ENCODE measurements around the gene LIMD2. TPM values are rescaled to one million over a fixed set of nuclear protein-coding genes. Genes with fewer than 3 reads are reported as not detected.
A peak's percentile ranks its signal among the peaks of the same experiment; 100 is the strongest.

Gene LIMD2
- total RNA-seq = 1 to 10 TPM; 1.6 to 8.5 (median 4.7) TPM

DNA sequence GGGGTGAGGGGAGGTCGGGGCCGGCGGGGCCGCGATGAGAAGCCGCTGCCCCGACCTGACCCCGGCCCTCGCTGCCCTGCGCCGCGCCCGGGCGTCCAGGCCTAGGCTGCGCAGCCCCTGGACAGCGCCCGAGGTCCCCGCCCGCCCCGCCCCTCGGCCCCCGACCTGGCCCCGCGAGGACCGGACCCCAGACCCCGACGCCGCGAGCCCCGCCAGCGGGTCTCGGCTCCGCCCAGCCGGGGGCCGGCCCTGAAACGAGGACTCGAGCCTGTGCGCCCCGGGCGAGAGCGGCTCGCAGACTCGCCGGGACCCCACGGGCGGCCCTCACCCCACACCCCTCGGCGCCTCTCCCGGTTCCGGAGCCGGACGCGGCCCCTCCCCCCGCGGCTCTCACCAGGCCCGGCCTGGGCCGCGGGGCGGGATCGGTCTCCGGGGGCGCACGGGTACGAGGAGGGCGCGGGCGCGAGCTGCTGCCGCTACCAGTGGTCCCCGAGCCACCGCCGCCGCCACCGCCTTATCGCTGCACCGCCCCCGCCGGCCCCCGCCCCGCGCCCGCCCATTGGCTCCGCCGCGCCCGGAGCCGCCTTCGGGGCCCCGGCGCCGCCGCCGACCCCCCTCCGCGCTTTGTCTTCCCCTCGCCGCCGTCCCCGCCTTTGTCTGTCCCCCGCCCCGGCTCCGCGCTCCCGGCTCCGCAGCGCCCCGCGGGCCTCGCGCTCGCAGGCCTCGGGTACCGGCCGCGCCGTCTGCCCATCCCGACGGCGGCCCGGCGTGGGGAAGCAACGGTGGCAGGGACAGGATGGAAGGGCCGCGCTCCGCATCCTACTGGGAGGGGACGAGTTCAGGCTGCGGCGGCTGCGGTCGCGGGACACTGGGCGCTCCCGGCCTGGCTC lies at the start of gene LIMD2:
LIMD2 (minus strand) TSS at position 488 of the 890 bp plus-strand sequence. CDS start 827 bp downstream, outside the sequence.
- WGBS, 2 donors = no CpG with 5 or more reads among the region's 133 CpGs
- TF ChIP-seq POLR2A (IDR thresholded peaks at IDR 0.05) = peak in 2 of 4 donors; percentile 36 to 52
- TF ChIP-seq, protein P1, sequence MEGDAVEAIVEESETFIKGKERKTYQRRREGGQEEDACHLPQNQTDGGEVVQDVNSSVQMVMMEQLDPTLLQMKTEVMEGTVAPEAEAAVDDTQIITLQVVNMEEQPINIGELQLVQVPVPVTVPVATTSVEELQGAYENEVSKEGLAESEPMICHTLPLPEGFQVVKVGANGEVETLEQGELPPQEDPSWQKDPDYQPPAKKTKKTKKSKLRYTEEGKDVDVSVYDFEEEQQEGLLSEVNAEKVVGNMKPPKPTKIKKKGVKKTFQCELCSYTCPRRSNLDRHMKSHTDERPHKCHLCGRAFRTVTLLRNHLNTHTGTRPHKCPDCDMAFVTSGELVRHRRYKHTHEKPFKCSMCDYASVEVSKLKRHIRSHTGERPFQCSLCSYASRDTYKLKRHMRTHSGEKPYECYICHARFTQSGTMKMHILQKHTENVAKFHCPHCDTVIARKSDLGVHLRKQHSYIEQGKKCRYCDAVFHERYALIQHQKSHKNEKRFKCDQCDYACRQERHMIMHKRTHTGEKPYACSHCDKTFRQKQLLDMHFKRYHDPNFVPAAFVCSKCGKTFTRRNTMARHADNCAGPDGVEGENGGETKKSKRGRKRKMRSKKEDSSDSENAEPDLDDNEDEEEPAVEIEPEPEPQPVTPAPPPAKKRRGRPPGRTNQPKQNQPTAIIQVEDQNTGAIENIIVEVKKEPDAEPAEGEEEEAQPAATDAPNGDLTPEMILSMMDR (IDR thresholded peaks at IDR 0.05) = no peak
- Histone ChIP-seq H3K27me3 (peaks cover 0 to 19% (median 0%) of the 10 kb centered on the region in 4 donors), H3K27ac (peak within 1 kb of the TSS; percentile 52 to 91 (median 83)), H3K4me3 (peak within 1 kb of the TSS; percentile 45 to 79 (median 66)), H3K36me3 (peaks cover 6 to 28% (median 6%) of the 10 kb centered on the region in 3 donors), H3K4me1 (peaks cover 23 to 66% (median 41%) of the 10 kb centered on the region in 3 donors), H3K9me3 (no peaks in the 10 kb centered on the region)
- intact Hi-C loops (cut with DNase I) = no loop called here
- DNase-seq = no peak

DNA sequence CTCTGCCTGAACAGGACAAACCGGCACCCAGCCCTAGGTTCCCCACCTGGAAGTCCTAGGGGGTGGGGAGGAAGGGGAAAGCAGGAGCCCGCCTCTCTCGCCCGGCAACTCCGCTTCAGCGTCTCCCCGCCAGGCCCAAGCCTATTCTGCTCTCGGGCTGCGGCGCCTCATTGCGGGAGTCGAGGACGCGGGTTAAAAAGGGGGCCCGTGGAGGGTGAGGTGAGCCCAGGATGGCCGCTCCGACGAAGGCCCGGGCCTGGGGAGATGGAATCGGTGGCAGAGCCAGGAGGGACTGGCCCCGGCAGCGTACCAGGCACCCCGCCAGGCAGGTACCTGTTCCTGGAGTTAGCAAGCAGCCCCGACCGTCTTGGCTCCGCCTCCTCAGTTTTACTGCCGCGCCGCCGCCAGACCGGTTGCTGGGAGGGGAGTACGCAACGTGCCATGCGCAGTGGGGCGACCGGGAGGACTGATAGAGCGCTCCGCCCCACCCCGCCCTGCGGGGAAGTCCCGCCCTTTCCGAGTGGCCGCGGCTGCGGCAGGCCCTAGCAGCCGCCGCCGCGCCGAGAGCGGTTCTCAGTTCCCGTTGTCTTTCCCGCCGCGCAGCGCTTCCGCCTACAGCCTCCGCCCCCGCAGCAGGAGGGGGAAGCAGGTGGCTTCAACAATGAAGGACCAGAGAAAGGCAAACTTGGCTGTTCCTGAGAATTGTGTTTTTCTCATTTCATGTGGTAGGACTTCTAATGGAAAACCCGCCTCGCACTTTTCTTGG lies 41.7 kb upstream of the LIMD2 start, which contains the start of gene STRADA:
STRADA (minus strand) TSS at position 392 of the 766 bp plus-strand sequence. CDS start 13,430 bp downstream, outside the sequence.
- Histone ChIP-seq H3K36me3 (peaks cover 0 to 21% (median 5%) of the 10 kb centered on the region in 3 donors), H3K27me3 (no peaks in the 10 kb centered on the region), H3K4me1 (peaks cover 7 to 31% (median 13%) of the 10 kb centered on the region in 3 donors), H3K27ac (peak within 1 kb of the TSS; percentile 91 to 99 (median 96)), H3K9me3 (no peaks in the 10 kb centered on the region), H3K4me3 (peak within 1 kb of the TSS; percentile 53 to 96 (median 78))
- peak; percentile 90 for DNase-seq
- intact Hi-C loops (cut with DNase I) = no loop called here
- peak in 3 of 4 donors; percentile 66 to 92 (median 71) for TF ChIP-seq POLR2A (IDR thresholded peaks at IDR 0.05)
- TF ChIP-seq, protein P1 (IDR thresholded peaks at IDR 0.05) = peak in 1 of 6 experiments; percentile 3
- WGBS, 2 donors = 0% methylated on average over 2 to 6 of the region's 61 CpGs

DNA sequence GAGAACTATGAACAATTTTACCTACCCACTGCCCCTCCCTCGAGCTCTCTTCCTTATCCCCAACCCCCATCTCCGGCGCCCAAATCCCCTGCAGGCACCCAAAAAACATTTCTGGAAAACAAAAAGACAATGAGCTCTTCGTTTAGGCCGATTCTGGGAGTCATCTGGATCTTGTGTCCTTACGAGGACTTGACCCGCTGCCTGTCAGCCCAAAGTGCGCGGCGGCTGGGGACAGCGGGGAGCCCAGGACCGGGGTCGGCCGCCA lies 41.1 kb upstream of the LIMD2 start:
- TF ChIP-seq POLR2A (IDR thresholded peaks at IDR 0.05) = no peak
- TF ChIP-seq, protein P1 (IDR thresholded peaks at IDR 0.05) = no peak
- WGBS, 2 donors = 0% methylated on average over 5 to 14 of the region's 14 CpGs
- H3K27ac ChIP-seq = peak overlapping the region; percentile 91 to 99 (median 96)
- intact Hi-C loops (cut with DNase I) = no loop called here
- peaks cover 0 to 16% (median 5%) of the 10 kb centered on the region in 3 donors for H3K36me3 ChIP-seq
- peaks cover 7 to 36% (median 13%) of the 10 kb centered on the region in 3 donors for H3K4me1 ChIP-seq
- no peak for DNase-seq
- H3K4me3 ChIP-seq = peak overlapping the region; percentile 53 to 96 (median 78)
- H3K27me3 ChIP-seq = no peaks in the 10 kb centered on the region
- no peaks in the 10 kb centered on the region for H3K9me3 ChIP-seq

DNA sequence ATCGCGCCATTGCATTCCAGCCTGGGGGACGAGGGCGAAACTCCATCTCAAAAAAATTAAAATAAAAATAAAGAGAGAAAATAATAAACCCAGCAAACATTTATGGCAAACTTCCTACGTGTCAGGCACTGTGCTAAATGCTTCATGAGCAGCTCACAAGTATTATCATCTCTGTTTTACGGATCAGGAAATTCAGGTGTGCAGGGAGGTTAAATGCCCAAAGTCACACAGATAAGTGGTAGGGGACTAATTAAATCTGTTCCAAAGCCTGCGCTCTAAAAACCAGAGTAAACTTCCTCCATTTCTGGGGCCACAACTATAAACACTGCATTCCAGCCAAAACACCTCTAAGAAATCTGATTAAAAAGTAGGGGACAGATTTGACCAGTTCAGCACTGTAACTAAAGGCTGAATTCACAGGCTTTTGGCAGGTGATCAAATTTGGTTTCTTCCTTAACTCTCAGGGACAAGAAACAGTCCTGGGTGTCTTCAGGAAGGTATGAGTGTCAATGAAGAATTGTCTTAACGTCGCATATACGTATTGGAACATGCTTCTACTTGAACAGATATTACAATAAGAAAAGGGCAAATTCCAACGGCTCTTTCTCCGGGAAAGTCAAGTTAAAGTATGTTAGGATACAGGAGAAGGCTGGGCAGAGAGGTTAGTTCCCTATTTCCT lies 40.7 kb upstream of the LIMD2 start:
- no peak for TF ChIP-seq POLR2A (IDR thresholded peaks at IDR 0.05)
- TF ChIP-seq, protein P1 (IDR thresholded peaks at IDR 0.05) = no peak
- no peaks in the 10 kb centered on the region for H3K9me3 ChIP-seq
- DNase-seq = no peak
- peaks cover 0 to 11% (median 2%) of the 10 kb centered on the region in 3 donors for H3K36me3 ChIP-seq
- H3K4me1 ChIP-seq = peaks cover 7 to 36% (median 13%) of the 10 kb centered on the region in 3 donors
- intact Hi-C loops (cut with DNase I) = no loop called here
- H3K27ac ChIP-seq = peak overlapping the region; percentile 91 to 99 (median 96)
- H3K4me3 ChIP-seq = peak overlapping the region; percentile 53 to 96 (median 78)
- 28 to 31% methylated on average over 12 of the region's 12 CpGs for WGBS, 2 donors
- no peaks in the 10 kb centered on the region for H3K27me3 ChIP-seq
